Occipital lobe (tissue), 2 donors: ENCODE measurements around the gene OR2H1. TPM values are rescaled to one million over a fixed set of nuclear protein-coding genes. Genes with fewer than 3 reads are reported as not detected.

ENCODE experiments used
- DNase-seq: peaks from one replicate; lab custom pipeline; 2025; lab: John Stamatoyannopoulos, UW
- total RNA-seq: library from RNA; depleted of rRNA; stranded (reverse); fragments of >200 nt; gene quantifications from one replicate; pipeline ENCODE4 v1.2.3, GENCODE V29; 2014

The OR2H1 gene
- total RNA-seq, 1 donor from 2014 or later: not detected

GRCh38 chr6:29483186-29483585 is 26.2 kb downstream of the OR2H1 start:
- no peak for DNase-seq

GRCh38 chr6:29483735-29484134 is 26.8 kb downstream of the OR2H1 start:
- DNase-seq: no peak

GRCh38 chr6:29486577-29486976 is 29.6 kb downstream of the OR2H1 start:
- DNase-seq: no peak

- DNase-seq: no peak
Observed at GRCh38 chr6:29487131-29487530, 30.2 kb downstream of the OR2H1 start.

- no peak for DNase-seq
Observed at GRCh38 chr6:29487660-29488059, 30.7 kb downstream of the OR2H1 start, which contains the start of gene MAS1L. MAS1L (minus strand) TSS chr6:29487956; CDS start chr6:29487902, 54 bp downstream.

GRCh38 chr6:29488874-29489273 is 31.9 kb downstream of the OR2H1 start:
- no peak for DNase-seq

GRCh38 chr6:29489286-29489685 is 32.3 kb downstream of the OR2H1 start:
- DNase-seq: no peak

- DNase-seq: no peak
Observed at GRCh38 chr6:29490055-29490454, 33.1 kb downstream of the OR2H1 start.

- DNase-seq: no peak
Observed at GRCh38 chr6:29490552-29490951, 33.6 kb downstream of the OR2H1 start.

- DNase-seq: no peak
Observed at GRCh38 chr6:29491574-29491973, 34.6 kb downstream of the OR2H1 start.

- no peak for DNase-seq
Observed at GRCh38 chr6:29493261-29493660, 36.3 kb downstream of the OR2H1 start.

GRCh38 chr6:29494131-29494530 is 37.2 kb downstream of the OR2H1 start:
- DNase-seq: no peak

GRCh38 chr6:29495571-29495970 is 38.6 kb downstream of the OR2H1 start:
- no peak for DNase-seq

- DNase-seq: no peak
Observed at GRCh38 chr6:29496961-29497360, 40.0 kb downstream of the OR2H1 start.

GRCh38 chr6:29499704-29500103 is 42.7 kb downstream of the OR2H1 start:
- no peak for DNase-seq

- no peak for DNase-seq
Observed at GRCh38 chr6:29500594-29500993, 43.6 kb downstream of the OR2H1 start.

- DNase-seq: no peak
Observed at GRCh38 chr6:29501106-29501505, 44.2 kb downstream of the OR2H1 start.

- DNase-seq: no peak
Observed at GRCh38 chr6:29502181-29502580, 45.2 kb downstream of the OR2H1 start.

- DNase-seq: no peak
Observed at GRCh38 chr6:29502597-29502996, 45.6 kb downstream of the OR2H1 start.

GRCh38 chr6:29504961-29505360 is 48.0 kb downstream of the OR2H1 start:
- DNase-seq: no peak

GRCh38 chr6:29505808-29506207 is 48.9 kb downstream of the OR2H1 start:
- DNase-seq: no peak

- DNase-seq: no peak
Observed at GRCh38 chr6:29506446-29507067, 49.6 kb downstream of the OR2H1 start.

GRCh38 chr6:29507319-29507718 is 50.4 kb downstream of the OR2H1 start:
- no peak for DNase-seq

GRCh38 chr6:29509239-29509638 is 52.3 kb downstream of the OR2H1 start:
- no peak for DNase-seq
